Measurements from ENCODE around the gene SLC6A5. TPM values are rescaled to one million over a fixed set of nuclear protein-coding genes. Genes with fewer than 3 reads are reported as not detected.

Gene SLC6A5
- total and polyA plus RNA-seq, 2 of the 4 experiments (the other 2 are of a cell fraction), result not detected

GRCh38 chr11:20668131-20668809 lies 68.9 kb downstream of the SLC6A5 start:
- ATAC-seq (ENCODE audit: low read depth), result no peak

More at GRCh38 chr11:20668131-20668809, 68.9 kb downstream of the SLC6A5 start:
- no CpG with 5 or more reads among the region's 10 CpGs for WGBS, 2 experiments (ENCODE audit: extremely low coverage in 2 of 2, insufficient read length in 1 of 2)
- H4K91ac ChIP-seq (ENCODE audit: insufficient read depth, low read depth, low read length), result no peak overlapping the region
- no peaks in the 10 kb centered on the region for H3K36me3 ChIP-seq (ENCODE audit: control insufficient read depth, insufficient read depth, low read length)
- no peak overlapping the region for H3K4me2 ChIP-seq (ENCODE audit: low read depth, low read length)
- intact Hi-C loops (cut with micrococcal nuclease), result no loop called here
- no peaks in the 10 kb centered on the region for H3K79me1 ChIP-seq (ENCODE audit: low read depth in 1 of 2, low read length in 2 of 2)
- no TSS peak for BruUV-seq (replicated peaks)
- no peaks in the 10 kb centered on the region for H3K9me3 ChIP-seq (ENCODE audit: control insufficient read depth, insufficient read depth, low read length)
- no peak overlapping the region for H2BK5ac ChIP-seq (ENCODE audit: low read depth, low read length, poor library complexity, severe bottlenecking)
- no peak overlapping the region for H4K5ac ChIP-seq (ENCODE audit: low read depth, low read length)
- POLR2A ChIA-PET (ENCODE audit: unreplicated experiment), result no interaction called here
- no peak overlapping the region for H3K27ac ChIP-seq (ENCODE audit: insufficient read depth, low read length)
- CTCF ChIA-PET, result no interaction called here
- no peak overlapping the region for H2BK20ac ChIP-seq (ENCODE audit: low read depth, low read length)
- no peak overlapping the region for H3K14ac ChIP-seq (replicated peaks; ENCODE audit: low read depth, low read length)
- in situ Hi-C loops (cut with MboI; ENCODE audit: low sequenced_read_pairs), result no loop called here
- dilution Hi-C loops (cut with HindIII; ENCODE audit: low sequenced_read_pairs, unreplicated experiment), result no loop called here
- no peak overlapping the region for H3K23ac ChIP-seq (ENCODE audit: low read depth, low read length)
- peaks cover 25% of the 10 kb centered on the region for H3K27me3 ChIP-seq (ENCODE audit: control insufficient read depth, insufficient read depth, low read length)
- H3K9me1 ChIP-seq (ENCODE audit: insufficient read depth, low read length), result no peaks in the 10 kb centered on the region
- no peak overlapping the region for H2BK15ac ChIP-seq (ENCODE audit: low read depth, low read length)
- no peak overlapping the region for H3K4me3 ChIP-seq (ENCODE audit: insufficient read depth, low read depth, low read length)
- no peak overlapping the region for H3K18ac ChIP-seq (ENCODE audit: low read depth, low read length)
- TF ChIP-seq RFX5 (IDR thresholded peaks at IDR 0.05; ENCODE audit: low read depth, low read length) (no peak), MXI1 (IDR thresholded peaks at IDR 0.05; ENCODE audit: borderline replicate concordance, low read depth, low read length) (no peak), FOS (IDR thresholded peaks at IDR 0.05; ENCODE audit: low read depth, low read length) (no peak), NFE2L2 (IDR thresholded peaks at IDR 0.05; ENCODE audit: low read depth, low read length) (no peak), POLR2A (IDR thresholded peaks at IDR 0.05; ENCODE audit: low read depth, low read length) (no peak), RAD21 (IDR thresholded peaks at IDR 0.05; ENCODE audit: low read length) (no peak), CEBPB (IDR thresholded peaks at IDR 0.05; ENCODE audit: low read depth, low read length) (no peak), CHD1 (IDR thresholded peaks at IDR 0.05; ENCODE audit: low read depth, low read length) (no peak)
- TF ChIP-seq, protein P1, sequence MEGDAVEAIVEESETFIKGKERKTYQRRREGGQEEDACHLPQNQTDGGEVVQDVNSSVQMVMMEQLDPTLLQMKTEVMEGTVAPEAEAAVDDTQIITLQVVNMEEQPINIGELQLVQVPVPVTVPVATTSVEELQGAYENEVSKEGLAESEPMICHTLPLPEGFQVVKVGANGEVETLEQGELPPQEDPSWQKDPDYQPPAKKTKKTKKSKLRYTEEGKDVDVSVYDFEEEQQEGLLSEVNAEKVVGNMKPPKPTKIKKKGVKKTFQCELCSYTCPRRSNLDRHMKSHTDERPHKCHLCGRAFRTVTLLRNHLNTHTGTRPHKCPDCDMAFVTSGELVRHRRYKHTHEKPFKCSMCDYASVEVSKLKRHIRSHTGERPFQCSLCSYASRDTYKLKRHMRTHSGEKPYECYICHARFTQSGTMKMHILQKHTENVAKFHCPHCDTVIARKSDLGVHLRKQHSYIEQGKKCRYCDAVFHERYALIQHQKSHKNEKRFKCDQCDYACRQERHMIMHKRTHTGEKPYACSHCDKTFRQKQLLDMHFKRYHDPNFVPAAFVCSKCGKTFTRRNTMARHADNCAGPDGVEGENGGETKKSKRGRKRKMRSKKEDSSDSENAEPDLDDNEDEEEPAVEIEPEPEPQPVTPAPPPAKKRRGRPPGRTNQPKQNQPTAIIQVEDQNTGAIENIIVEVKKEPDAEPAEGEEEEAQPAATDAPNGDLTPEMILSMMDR (conservative IDR thresholded peaks at IDR 0.05; ENCODE audit: low read depth, low read length), result no peak
- H3K9ac ChIP-seq (ENCODE audit: low read depth, low read length), result no peak overlapping the region
- no peaks in the 10 kb centered on the region for H3K4me1 ChIP-seq (ENCODE audit: control insufficient read depth, insufficient read depth, low read length)
- DNase-seq, result no peak
- H4K20me1 ChIP-seq (ENCODE audit: insufficient read depth, low read length), result no peaks in the 10 kb centered on the region
- no peak overlapping the region for H2AFZ ChIP-seq (replicated peaks; ENCODE audit: low read length, poor library complexity)
- no peak overlapping the region for H2BK120ac ChIP-seq (ENCODE audit: low read depth, low read length)
- no peak overlapping the region for H4K8ac ChIP-seq (ENCODE audit: low read depth in 2 of 2, low read length in 2 of 2)
- no peak overlapping the region for H3K56ac ChIP-seq (ENCODE audit: extremely low read depth, insufficient read depth, low read length)
- no peak overlapping the region for H2AK5ac ChIP-seq (ENCODE audit: low read depth, low read length)
- H2AK9ac ChIP-seq (replicated peaks; ENCODE audit: low read depth, low read length, poor library complexity), result no peak overlapping the region
- no peak overlapping the region for H3K4ac ChIP-seq (ENCODE audit: low read depth, low read length)

All from IMR-90 (cell line).